A673 (cell line): ENCODE results near the gene CBX2.

ENCODE experiments used
- EZH2 ChIP-seq: fragments of 200-600 bp; sonication (generic); IDR thresholded peaks from 2 replicates; pipeline ENCODE4 v1.6.1; 2017; ENCODE audit warnings: borderline replicate concordance, low read depth, mild to moderate bottlenecking, mixed read lengths, antibody characterized with exemption, low read length; ENCODE audit not compliant: poor library complexity, severe bottlenecking
- TF ChIP-seq, protein P1 (sequence below): fragments of 300-800, 200-600 bp; sonication (generic); conservative IDR thresholded peaks from 2 replicates; pipeline ENCODE4 v1.5.1; 2017; ENCODE audit warnings: low read depth, mild to moderate bottlenecking, antibody characterized with exemption, low read length, moderate library complexity, mixed read lengths

DNA sequence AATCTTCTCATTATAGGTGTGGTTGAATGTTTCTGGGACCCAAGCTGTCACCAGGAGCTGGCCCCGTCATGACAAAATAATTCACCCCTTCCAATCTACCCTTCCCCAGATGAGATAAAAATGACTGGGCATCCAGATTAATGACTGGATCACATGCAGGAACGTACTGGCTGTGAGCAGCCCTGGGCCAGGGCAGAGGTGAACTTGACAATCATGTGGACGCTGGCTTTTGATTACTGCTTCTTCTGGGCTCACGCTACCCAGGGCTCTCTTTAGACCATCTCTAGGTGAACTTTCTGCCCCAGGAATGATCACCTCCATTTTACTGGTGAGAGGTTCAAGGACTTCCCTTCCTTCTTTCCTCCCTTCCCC lies 43.0 kb downstream of the CBX2 start:
- TF ChIP-seq, protein P1, sequence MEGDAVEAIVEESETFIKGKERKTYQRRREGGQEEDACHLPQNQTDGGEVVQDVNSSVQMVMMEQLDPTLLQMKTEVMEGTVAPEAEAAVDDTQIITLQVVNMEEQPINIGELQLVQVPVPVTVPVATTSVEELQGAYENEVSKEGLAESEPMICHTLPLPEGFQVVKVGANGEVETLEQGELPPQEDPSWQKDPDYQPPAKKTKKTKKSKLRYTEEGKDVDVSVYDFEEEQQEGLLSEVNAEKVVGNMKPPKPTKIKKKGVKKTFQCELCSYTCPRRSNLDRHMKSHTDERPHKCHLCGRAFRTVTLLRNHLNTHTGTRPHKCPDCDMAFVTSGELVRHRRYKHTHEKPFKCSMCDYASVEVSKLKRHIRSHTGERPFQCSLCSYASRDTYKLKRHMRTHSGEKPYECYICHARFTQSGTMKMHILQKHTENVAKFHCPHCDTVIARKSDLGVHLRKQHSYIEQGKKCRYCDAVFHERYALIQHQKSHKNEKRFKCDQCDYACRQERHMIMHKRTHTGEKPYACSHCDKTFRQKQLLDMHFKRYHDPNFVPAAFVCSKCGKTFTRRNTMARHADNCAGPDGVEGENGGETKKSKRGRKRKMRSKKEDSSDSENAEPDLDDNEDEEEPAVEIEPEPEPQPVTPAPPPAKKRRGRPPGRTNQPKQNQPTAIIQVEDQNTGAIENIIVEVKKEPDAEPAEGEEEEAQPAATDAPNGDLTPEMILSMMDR = no peak
- no peak for TF ChIP-seq EZH2
